H1 (cell line): ENCODE data around the gene SAFB2. TPM values are rescaled to one million over a fixed set of nuclear protein-coding genes. Genes with fewer than 3 reads are reported as not detected.

Experiments
- CHD7 ChIP-seq: fragments of 300-600 bp; sonication (generic); IDR thresholded peaks from 2 replicates; pipeline ENCODE4 v1.7.1; 2012; ENCODE audit warnings: low read length, moderate library complexity, mild to moderate bottlenecking, inconsistent platforms; ENCODE audit not compliant: insufficient replicate concordance
- polyA plus RNA-seq, 7 experiments: library from polyadenylated mRNA; depleted of rRNA in 3 of 7; stranded (reverse) in 5 of 7; unstranded in 2 of 7; fragments of >200 nt in 5 of 7; fragments of 200-250 nt in 2 of 7; gene quantifications; 1 replicate in 5 of 7; 2 replicates in 1 of 7; 4 replicates in 1 of 7; pipeline versions ENCODE4 v1.2.1 to v1.2.3, GENCODE V29; 2011 to 2013; ENCODE audit warnings: missing spikeins in 2 of 7, mixed read lengths in 2 of 7
- total RNA-seq: library from RNA; stranded (reverse); fragmentation: NEBNext Ultra II Directional; extraction: Animal tissue kit (Norgen Biotek cat#: 25700); gene quantifications from 2 replicates; pipeline ENCODE4 v1.2.1, GENCODE V29; 2021

Gene SAFB2
- total and polyA plus RNA-seq, 2 of the 8 experiments (the other 6 are each of a cell fraction or from before 2014, with no cell fraction given) = 14.8 to 63.8 TPM

- TF ChIP-seq CHD7 = no peak
- TF ChIP-seq, all 59 proteins: peak for 0
These were observed 31.8 kb downstream of the SAFB2 start (continued) for GRCh38 chr19:5590865-5591154.
